GM12875 (cell line): ENCODE data around the gene ZBTB17.

Experiments used
- H3K4me3 ChIP-seq: one replicate; pipeline ENCODE4 v1.5.1; 2011; ENCODE audit warnings: low read depth, low read length, control low read depth
- CTCF ChIP-seq: IDR thresholded peaks from 2 replicates; pipeline ENCODE4 v1.5.1; 2011; ENCODE audit warnings: low read depth, mild to moderate bottlenecking, control low read depth, inconsistent platforms, low read length, moderate library complexity, borderline replicate concordance; ENCODE audit not compliant: insufficient read depth

ZBTB17 gene

DNA sequence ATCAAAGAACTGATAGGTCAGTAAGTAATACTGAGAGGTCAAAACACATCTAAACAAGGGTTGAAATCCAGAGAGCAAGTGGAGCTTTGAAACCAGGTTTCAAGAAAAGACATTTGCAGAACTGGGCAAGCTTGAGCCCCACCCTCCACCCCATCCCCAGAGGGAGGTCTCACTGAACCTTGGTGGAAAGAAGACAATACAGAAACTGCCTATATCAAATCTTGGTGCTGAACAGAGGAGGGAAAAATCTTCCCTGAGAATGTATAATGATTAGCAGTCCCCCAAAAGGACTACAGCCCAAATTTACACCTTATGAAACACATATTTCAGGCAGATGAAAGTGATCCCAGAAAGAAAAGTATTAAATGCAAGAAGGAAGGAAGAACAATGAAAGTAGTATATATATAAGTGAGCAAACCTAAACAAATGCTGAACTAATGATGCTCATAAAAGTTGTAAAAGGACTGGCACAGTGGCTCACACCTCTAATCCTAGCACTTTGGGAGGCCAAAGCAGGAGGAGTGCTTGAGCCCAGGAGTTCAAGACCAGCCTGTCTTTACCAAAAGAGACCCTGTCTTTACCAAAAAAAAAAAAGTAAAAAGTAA lies 12.4 kb downstream of the ZBTB17 start:
- TF ChIP-seq CTCF = no peak

GRCh38 chr1:15962671-15963362 lies 13.1 kb downstream of the ZBTB17 start:
- no peak overlapping the region for H3K4me3 ChIP-seq
- no peak for TF ChIP-seq CTCF

More for the DNA sequence above, 12.4 kb downstream of the ZBTB17 start:
- H3K4me3 ChIP-seq = no peak overlapping the region

DNA sequence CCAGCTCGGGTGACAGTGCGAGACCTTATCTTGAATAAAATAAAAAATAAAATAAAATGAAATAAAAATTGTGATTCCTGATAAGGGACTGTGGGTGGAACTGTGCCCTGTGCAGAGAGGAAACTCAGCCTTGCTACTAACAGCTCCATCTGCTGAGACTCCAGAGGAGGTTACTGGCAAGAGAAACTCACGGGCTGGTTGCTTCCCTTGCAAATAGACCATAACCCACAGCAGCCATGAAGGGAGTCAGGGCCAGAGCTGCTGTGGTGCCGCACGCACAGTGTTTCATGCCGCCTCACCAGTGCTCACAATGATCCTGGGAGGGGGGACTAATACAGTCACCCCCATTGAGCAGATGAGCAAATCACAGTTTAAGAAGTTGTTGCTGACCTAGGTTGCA lies 13.7 kb downstream of the ZBTB17 start:
- TF ChIP-seq CTCF = no peak
- no peak overlapping the region for H3K4me3 ChIP-seq

- TF ChIP-seq CTCF = no peak
- no peak overlapping the region for H3K4me3 ChIP-seq
Observed at GRCh38 chr1:15961492-15961891, 14.4 kb downstream of the ZBTB17 start.

DNA sequence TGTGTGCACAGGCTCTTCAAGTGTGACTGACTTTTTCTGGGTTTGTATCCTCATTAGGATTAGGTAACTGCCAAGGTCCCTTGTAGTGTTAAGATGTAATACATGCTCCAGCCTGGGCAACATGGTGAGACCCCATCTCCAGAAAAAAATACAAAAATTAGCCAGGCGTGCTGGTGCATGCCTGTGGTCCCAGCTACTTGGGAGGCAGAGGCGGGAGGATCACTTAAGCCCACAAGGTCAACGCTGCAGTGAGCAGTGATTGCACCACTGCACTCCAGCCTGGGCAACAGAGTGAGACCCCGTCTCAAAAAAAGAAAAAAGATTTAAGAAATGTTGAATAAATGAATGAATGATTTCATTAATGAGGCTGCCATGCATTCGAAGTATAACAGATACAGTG lies 15.1 kb downstream of the ZBTB17 start:
- TF ChIP-seq CTCF = no peak
- no peak overlapping the region for H3K4me3 ChIP-seq

DNA sequence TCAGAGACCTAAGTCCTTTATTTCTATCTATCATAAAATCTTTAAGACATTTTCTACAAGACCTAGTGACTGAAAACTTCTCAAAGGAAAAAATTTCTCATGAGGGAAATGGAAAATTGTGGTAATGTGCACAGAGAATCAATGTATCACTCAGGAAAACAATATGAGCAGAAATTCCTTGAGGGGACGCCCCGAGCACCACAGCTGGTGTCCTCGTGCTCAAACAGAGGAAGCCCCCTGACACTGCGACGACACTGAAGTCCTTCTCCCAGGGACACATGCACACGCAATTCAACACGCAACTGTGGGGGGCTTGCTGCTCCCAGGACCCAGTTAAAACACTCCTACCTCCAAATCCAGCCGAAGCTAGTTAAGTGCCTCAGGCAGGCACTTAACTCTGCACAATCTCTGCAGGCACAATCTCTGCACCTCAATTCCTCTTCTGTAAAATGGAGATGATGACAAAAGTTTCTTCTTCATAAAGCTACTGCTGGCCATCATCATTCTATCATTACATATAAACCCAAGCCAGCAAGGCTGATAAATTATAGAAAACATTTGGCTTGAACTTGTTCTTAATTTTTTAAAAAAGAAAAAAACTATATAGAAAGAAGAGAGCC lies 16.0 kb downstream of the ZBTB17 start:
- TF ChIP-seq CTCF = no peak
- no peak overlapping the region for H3K4me3 ChIP-seq

DNA sequence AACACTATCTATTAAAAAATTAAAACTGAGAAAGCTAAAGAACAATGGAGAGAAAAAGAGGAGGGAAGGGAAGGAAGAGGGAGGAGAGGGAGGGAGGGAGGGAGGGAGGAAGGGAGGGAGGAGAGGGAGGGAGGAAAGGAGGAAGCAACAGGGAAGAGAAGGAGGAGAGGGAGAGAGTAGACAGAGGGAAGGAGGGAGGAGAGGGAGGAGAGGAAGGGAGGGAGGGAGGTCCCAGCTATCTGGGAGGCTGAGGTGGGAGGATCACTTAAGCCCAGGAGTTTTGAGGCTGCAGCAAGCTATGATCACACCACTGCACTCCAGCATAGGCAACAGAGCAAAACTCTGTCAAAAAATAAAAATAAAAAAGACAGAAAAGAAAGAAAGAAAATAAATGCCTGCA lies 16.5 kb downstream of the ZBTB17 start:
- no peak for TF ChIP-seq CTCF
- no peak overlapping the region for H3K4me3 ChIP-seq
